ENCODE results near the gene NBPF3. TPM values are rescaled to one million over a fixed set of nuclear protein-coding genes. Genes with fewer than 3 reads are reported as not detected.

NBPF3 gene
- total RNA-seq, 2 experiments from 2014 or later: 1.0 TPM; not detected in 1

DNA sequence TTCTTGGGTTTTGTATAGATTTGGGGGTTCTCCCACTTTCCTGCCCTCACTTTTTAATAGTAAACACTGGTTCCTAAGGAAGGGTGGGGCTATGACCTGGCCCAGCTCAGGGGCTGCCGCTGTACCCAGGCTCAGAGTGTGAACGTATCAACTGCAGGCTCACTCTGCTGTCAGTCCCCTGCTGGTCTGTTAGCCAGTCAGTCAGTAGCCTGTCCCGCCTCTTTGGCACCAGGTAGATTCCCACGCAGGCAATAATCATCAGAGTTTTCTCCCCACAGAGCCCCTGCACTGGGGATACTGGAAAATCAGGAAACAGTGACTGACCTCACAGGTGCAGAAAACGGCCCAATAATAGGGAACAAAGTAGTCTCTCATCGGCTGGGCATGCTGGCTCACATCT is 54.3 kb downstream of the NBPF3 start:
- Histone ChIP-seq H3K4me3 (ENCODE audit: low read depth, low read length, poor library complexity, severe bottlenecking) (no peak overlapping the region), H4K20me1 (ENCODE audit: insufficient read depth, low read length) (no peaks in the 10 kb centered on the region), H3K27ac (ENCODE audit: low read depth, low read length, poor library complexity, severe bottlenecking) (no peak overlapping the region), H3K9me3 (ENCODE audit: low read length) (no peaks in the 10 kb centered on the region), H2AFZ (ENCODE audit: low read length) (no peak overlapping the region), H3K9me2 (ENCODE audit: insufficient read depth, low read length) (no peaks in the 10 kb centered on the region), H3K4me1 (ENCODE audit: insufficient read depth, low read length, poor library complexity, severe bottlenecking) (no peaks in the 10 kb centered on the region), H3K79me2 (ENCODE audit: insufficient read depth, low read depth, low read length) (no peaks in the 10 kb centered on the region), H3K36me3 (ENCODE audit: insufficient read depth, low read length) (no peaks in the 10 kb centered on the region), H3K4me2 (ENCODE audit: low read length) (no peak overlapping the region)
- intact Hi-C loops (cut with micrococcal nuclease; ENCODE audit: unreplicated experiment): no loop called here
- DNase-seq (ENCODE audit: low spot score): no peak
- POLR2A ChIA-PET: interaction anchor here (0.7 kb wide), 1 partner anchor 834 kb away, joined by 9 read pairs; no protein-coding TSS in a partner anchor
- CTCF ChIA-PET (ENCODE audit: unreplicated experiment): no interaction called here
- TF ChIP-seq, protein P1, sequence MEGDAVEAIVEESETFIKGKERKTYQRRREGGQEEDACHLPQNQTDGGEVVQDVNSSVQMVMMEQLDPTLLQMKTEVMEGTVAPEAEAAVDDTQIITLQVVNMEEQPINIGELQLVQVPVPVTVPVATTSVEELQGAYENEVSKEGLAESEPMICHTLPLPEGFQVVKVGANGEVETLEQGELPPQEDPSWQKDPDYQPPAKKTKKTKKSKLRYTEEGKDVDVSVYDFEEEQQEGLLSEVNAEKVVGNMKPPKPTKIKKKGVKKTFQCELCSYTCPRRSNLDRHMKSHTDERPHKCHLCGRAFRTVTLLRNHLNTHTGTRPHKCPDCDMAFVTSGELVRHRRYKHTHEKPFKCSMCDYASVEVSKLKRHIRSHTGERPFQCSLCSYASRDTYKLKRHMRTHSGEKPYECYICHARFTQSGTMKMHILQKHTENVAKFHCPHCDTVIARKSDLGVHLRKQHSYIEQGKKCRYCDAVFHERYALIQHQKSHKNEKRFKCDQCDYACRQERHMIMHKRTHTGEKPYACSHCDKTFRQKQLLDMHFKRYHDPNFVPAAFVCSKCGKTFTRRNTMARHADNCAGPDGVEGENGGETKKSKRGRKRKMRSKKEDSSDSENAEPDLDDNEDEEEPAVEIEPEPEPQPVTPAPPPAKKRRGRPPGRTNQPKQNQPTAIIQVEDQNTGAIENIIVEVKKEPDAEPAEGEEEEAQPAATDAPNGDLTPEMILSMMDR (conservative IDR thresholded peaks at IDR 0.05; ENCODE audit: low read length): no peak
- TF ChIP-seq EZH2phosphoT487 (IDR thresholded peaks at IDR 0.05; ENCODE audit: borderline replicate concordance, low read depth, low read length): no peak
- BruUV-seq (replicated peaks): no TSS peak

DNA sequence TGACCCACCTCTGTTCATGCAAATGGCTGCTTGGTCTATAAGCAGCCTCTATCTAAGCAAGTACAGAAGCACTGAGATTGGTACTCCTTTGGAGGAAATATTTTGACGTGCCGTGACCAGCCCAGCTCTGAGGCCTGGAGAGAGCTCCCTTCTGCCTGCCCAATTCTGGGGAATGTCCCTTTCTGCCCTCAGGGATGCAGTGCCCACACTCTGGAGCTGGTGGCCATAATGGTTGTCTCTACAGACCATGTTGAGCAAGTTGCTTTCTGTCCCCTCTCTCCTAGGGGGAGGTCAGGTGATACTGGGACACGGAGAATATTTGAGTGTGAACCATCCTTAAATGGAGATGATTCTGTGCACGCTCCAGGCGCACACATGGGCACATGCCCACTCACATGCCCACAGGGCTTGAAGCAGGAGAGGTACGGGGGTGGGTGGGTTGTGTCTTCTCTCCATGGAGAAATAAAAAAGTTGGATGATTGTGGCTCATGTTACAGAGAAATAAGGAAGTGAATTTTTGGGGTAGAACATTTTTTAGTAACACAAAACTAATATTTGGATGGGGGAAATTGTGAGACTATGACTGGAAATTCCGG is 55.4 kb downstream of the NBPF3 start:
- POLR2A ChIA-PET: no interaction called here
- no TSS peak for BruUV-seq (replicated peaks)

DNA sequence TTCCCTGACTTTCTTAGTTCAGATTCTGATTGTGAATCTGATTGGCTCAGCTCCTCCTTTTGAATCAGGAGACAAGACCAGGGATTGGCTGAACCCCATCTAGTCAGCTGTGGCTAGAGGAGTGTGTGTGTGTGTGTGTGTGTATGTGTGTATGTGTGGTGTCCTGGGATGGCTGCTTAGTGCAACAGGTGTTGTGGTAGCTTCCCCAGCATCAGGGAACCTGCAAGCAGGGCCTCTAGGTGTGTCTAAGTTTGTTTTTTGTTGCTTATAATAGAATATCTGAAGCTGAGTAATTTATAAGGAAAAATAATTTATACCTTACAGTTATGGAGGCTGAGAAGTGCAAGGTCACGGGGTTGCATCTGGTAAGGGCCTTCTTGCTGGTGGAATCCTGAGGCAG is 56.1 kb downstream of the NBPF3 start:
- no peak for DNase-seq (ENCODE audit: low spot score)
- Histone ChIP-seq H3K9me3 (ENCODE audit: low read length) (no peaks in the 10 kb centered on the region), H3K79me2 (ENCODE audit: insufficient read depth, low read depth, low read length) (no peaks in the 10 kb centered on the region), H3K27ac (ENCODE audit: low read depth, low read length, poor library complexity, severe bottlenecking) (no peak overlapping the region), H3K4me2 (ENCODE audit: low read length) (no peak overlapping the region), H2AFZ (ENCODE audit: low read length) (no peak overlapping the region), H3K4me3 (ENCODE audit: low read depth, low read length, poor library complexity, severe bottlenecking) (no peak overlapping the region), H4K20me1 (ENCODE audit: insufficient read depth, low read length) (no peaks in the 10 kb centered on the region), H3K36me3 (ENCODE audit: insufficient read depth, low read length) (no peaks in the 10 kb centered on the region), H3K9me2 (ENCODE audit: insufficient read depth, low read length) (no peaks in the 10 kb centered on the region), H3K4me1 (ENCODE audit: insufficient read depth, low read length, poor library complexity, severe bottlenecking) (no peaks in the 10 kb centered on the region)
- BruUV-seq (replicated peaks): no TSS peak
- CTCF ChIA-PET (ENCODE audit: unreplicated experiment): no interaction called here
- POLR2A ChIA-PET: interaction anchor here (0.6 kb wide), 1 partner anchor 1613 kb away, joined by 3 read pairs; no protein-coding TSS in a partner anchor
- intact Hi-C loops (cut with micrococcal nuclease; ENCODE audit: unreplicated experiment): no loop called here
- TF ChIP-seq, protein P1 (conservative IDR thresholded peaks at IDR 0.05; ENCODE audit: low read length): no peak
- no peak for TF ChIP-seq EZH2phosphoT487 (IDR thresholded peaks at IDR 0.05; ENCODE audit: borderline replicate concordance, low read depth, low read length)

More for the DNA sequence above, 55.4 kb downstream of the NBPF3 start:
- H3K4me1 ChIP-seq (ENCODE audit: insufficient read depth, low read length, poor library complexity, severe bottlenecking): no peaks in the 10 kb centered on the region
- CTCF ChIA-PET (ENCODE audit: unreplicated experiment): no interaction called here
- no peaks in the 10 kb centered on the region for H3K9me2 ChIP-seq (ENCODE audit: insufficient read depth, low read length)
- intact Hi-C loops (cut with micrococcal nuclease; ENCODE audit: unreplicated experiment): no loop called here
- no peak overlapping the region for H2AFZ ChIP-seq (ENCODE audit: low read length)
- DNase-seq (ENCODE audit: low spot score): no peak
- H3K36me3 ChIP-seq (ENCODE audit: insufficient read depth, low read length): no peaks in the 10 kb centered on the region
- H3K4me2 ChIP-seq (ENCODE audit: low read length): no peak overlapping the region
- TF ChIP-seq EZH2phosphoT487 (IDR thresholded peaks at IDR 0.05; ENCODE audit: borderline replicate concordance, low read depth, low read length): no peak
- TF ChIP-seq, protein P1 (conservative IDR thresholded peaks at IDR 0.05; ENCODE audit: low read length): no peak
- H3K79me2 ChIP-seq (ENCODE audit: insufficient read depth, low read depth, low read length): no peaks in the 10 kb centered on the region
- no peaks in the 10 kb centered on the region for H4K20me1 ChIP-seq (ENCODE audit: insufficient read depth, low read length)
- H3K9me3 ChIP-seq (ENCODE audit: low read length): no peaks in the 10 kb centered on the region
- no peak overlapping the region for H3K4me3 ChIP-seq (ENCODE audit: low read depth, low read length, poor library complexity, severe bottlenecking)
- H3K27ac ChIP-seq (ENCODE audit: low read depth, low read length, poor library complexity, severe bottlenecking): no peak overlapping the region

All from OCI-LY7 (cell line).